Liver (tissue), 9 donors: ENCODE measurements around the gene PTCSC3. TPM values are rescaled to one million over a fixed set of nuclear protein-coding genes. Genes with fewer than 3 reads are reported as not detected.

ENCODE experiments used
- DNase-seq: peaks from one replicate; pipeline ENCODE4 v3.0.0-alpha.2; 2017; ENCODE audit warnings: low spot score
- H3K27ac ChIP-seq, 2 donors: one replicate each; pipeline ENCODE4 v1.7.0; 2013; ENCODE audit warnings: inconsistent platforms in 2 of 2, low read length in 2 of 2, control low read depth in 1 of 2, low read depth in 1 of 2, mild to moderate bottlenecking in 1 of 2
- H3K27me3 ChIP-seq, 4 donors: one replicate each; pipeline versions ENCODE4 v1.6.1 to v1.7.0; 2013; ENCODE audit warnings: low read length in 3 of 4, inconsistent platforms in 1 of 4, mild to moderate bottlenecking in 1 of 4, moderate library complexity in 1 of 4; ENCODE audit not compliant: control insufficient read depth in 4 of 4, insufficient read depth in 4 of 4
- H3K36me3 ChIP-seq, 4 donors: one replicate each; pipeline versions ENCODE4 v1.6.1 to v1.7.0; 2013; ENCODE audit warnings: low read length in 3 of 4, mild to moderate bottlenecking in 3 of 4, low read depth in 1 of 4, moderate library complexity in 1 of 4; ENCODE audit not compliant: control insufficient read depth in 4 of 4, insufficient read depth in 3 of 4
- H3K4me1 ChIP-seq, 4 donors: one replicate each; pipeline versions ENCODE4 v1.6.1 to v1.7.0; 2013; ENCODE audit warnings: low read length in 3 of 4, mild to moderate bottlenecking in 3 of 4, moderate library complexity in 1 of 4; ENCODE audit not compliant: control insufficient read depth in 4 of 4, insufficient read depth in 4 of 4
- H3K4me3 ChIP-seq, 3 donors: one replicate each; pipeline versions ENCODE4 v1.6.1 to v1.7.0; 2013; ENCODE audit warnings: low read length in 3 of 3, control low read depth in 1 of 3, low read depth in 1 of 3, mild to moderate bottlenecking in 1 of 3
- H3K9ac ChIP-seq, 2 donors: one replicate each; pipeline ENCODE4 v1.7.0; 2013; ENCODE audit warnings: low read length in 2 of 2, mild to moderate bottlenecking in 2 of 2, moderate library complexity in 2 of 2, control low read depth in 1 of 2, low read depth in 1 of 2
- H3K9me3 ChIP-seq, 4 donors: one replicate each; pipeline versions ENCODE4 v1.6.1 to v1.7.0; 2013; ENCODE audit warnings: low read length in 3 of 4; ENCODE audit not compliant: control insufficient read depth in 4 of 4
- ATF3 ChIP-seq: IDR thresholded peaks from 2 replicates; pipeline ENCODE4 v1.6.1; 2016; ENCODE audit warnings: antibody characterized with exemption
- CTCF ChIP-seq: fragments of 150-350 bp; IDR thresholded peaks from 2 replicates; pipeline ENCODE4 v1.5.1; 2017; ENCODE audit warnings: improper control_type of control experiment, low read depth, low read length; ENCODE audit not compliant: missing input control
- FOXA1 ChIP-seq: IDR thresholded peaks from 2 replicates; pipeline ENCODE4 v1.6.1; 2016; ENCODE audit warnings: antibody characterized with exemption
- GABPA ChIP-seq, 2 donors: IDR thresholded peaks in 1 of 2; conservative IDR thresholded peaks in 1 of 2; 2 replicates each; pipeline ENCODE4 v1.6.1; 2016; ENCODE audit warnings: antibody characterized with exemption in 2 of 2, mild to moderate bottlenecking in 1 of 2, moderate library complexity in 1 of 2
- HNF4A ChIP-seq, 2 donors: conservative IDR thresholded peaks; 2 replicates each; pipeline ENCODE4 v1.6.1; 2016; ENCODE audit warnings: antibody characterized with exemption in 2 of 2, mild to moderate bottlenecking in 2 of 2
- HNF4G ChIP-seq: IDR thresholded peaks from 2 replicates; pipeline ENCODE4 v1.6.1; 2016; ENCODE audit warnings: antibody characterized with exemption
- REST ChIP-seq: IDR thresholded peaks from 2 replicates; pipeline ENCODE4 v1.6.1; 2016; ENCODE audit warnings: antibody characterized with exemption, mild to moderate bottlenecking
- RXRA ChIP-seq, 2 donors: IDR thresholded peaks; 2 replicates each; pipeline ENCODE4 v1.6.1; 2017 to 2018; ENCODE audit warnings: antibody characterized with exemption in 2 of 2, mild to moderate bottlenecking in 1 of 2
- SP1 ChIP-seq: IDR thresholded peaks from 2 replicates; pipeline ENCODE4 v1.6.1; 2018; ENCODE audit warnings: antibody characterized with exemption, mild to moderate bottlenecking
- TAF1 ChIP-seq: conservative IDR thresholded peaks from 2 replicates; pipeline ENCODE4 v1.6.1; 2016; ENCODE audit warnings: antibody characterized with exemption, mild to moderate bottlenecking
- ZBTB33 ChIP-seq: IDR thresholded peaks from 2 replicates; pipeline ENCODE4 v1.6.1; 2016; ENCODE audit warnings: antibody characterized with exemption
- WGBS: extraction: QIAGEN DNeasy Blood & Tissue Kit; methylation state at CpG from one replicate; pipeline ENCODE4 v1.1.7; 2013; 5-methylcytosine and 5-hydroxymethylcytosine counted together
- polyA plus RNA-seq, 2 donors: library from polyadenylated mRNA; stranded (reverse) in 1 of 2; unstranded in 1 of 2; fragments of 200-250 nt in 1 of 2; fragments of >200 nt in 1 of 2; fragmentation: Nextera tagmentation in 1 of 2; extraction: Ambion mirVana in 1 of 2; gene quantifications; one replicate each; pipeline versions ENCODE4 v1.2.1 to v1.2.3, GENCODE V29; 2013 to 2015
- total RNA-seq, 2 donors: library from RNA; depleted of rRNA; stranded (reverse); fragments of >200 nt; gene quantifications; one replicate each; pipeline ENCODE4 v1.2.3, GENCODE V29; 2014
- donor health status: healthy.
- donor health status: healthy.
- donor health status: healthy.
- donor health status: healthy.
- donor health status: healthy.

The PTCSC3 gene
- total and polyA plus RNA-seq, 4 donors = not detected

GRCh38 chr14:36224176-36224575 is 47.7 kb upstream of the PTCSC3 start:
- H3K9ac ChIP-seq = no peak overlapping the region
- no peaks in the 10 kb centered on the region for H3K36me3 ChIP-seq
- H3K27me3 ChIP-seq = no peaks in the 10 kb centered on the region
- 85% methylated on average over 9 of the region's 9 CpGs for WGBS
- H3K9me3 ChIP-seq = no peaks in the 10 kb centered on the region
- no peak overlapping the region for H3K27ac ChIP-seq
- no peak overlapping the region for H3K4me3 ChIP-seq
- DNase-seq = no peak
- no peaks in the 10 kb centered on the region for H3K4me1 ChIP-seq
- no peak for TF ChIP-seq SP1
- TF ChIP-seq ATF3 = no peak
- no peak for TF ChIP-seq TAF1
- no peak for TF ChIP-seq HNF4A (conservative IDR thresholded peaks at IDR 0.05)
- TF ChIP-seq FOXA1 = no peak
- TF ChIP-seq GABPA (IDR thresholded peaks at IDR 0.05 in 1 of 2, conservative IDR thresholded peaks at IDR 0.05 in 1 of 2) = no peak
- no peak for TF ChIP-seq CTCF
- TF ChIP-seq HNF4G = no peak

DNA sequence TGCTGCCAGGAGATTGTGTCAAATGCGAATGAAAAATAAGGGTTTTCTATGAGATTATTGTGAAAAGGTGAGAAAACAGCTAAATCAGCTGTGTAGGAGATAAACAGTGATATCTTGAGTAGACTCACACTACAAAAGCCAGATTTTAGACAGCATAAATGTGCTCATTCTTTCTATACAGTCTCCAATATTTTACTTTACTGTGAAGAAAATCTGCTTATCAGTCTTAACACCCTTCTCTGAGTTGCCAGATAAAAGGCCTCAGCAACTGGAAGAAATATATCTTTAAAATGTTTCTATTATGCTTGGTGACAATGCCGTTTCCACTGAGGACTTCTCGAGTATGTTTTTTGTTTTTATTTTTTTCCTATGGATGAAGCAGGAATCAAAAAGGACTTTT is 47.0 kb upstream of the PTCSC3 start:
- Histone ChIP-seq H3K4me3 (no peak overlapping the region), H3K36me3 (no peaks in the 10 kb centered on the region), H3K27me3 (no peaks in the 10 kb centered on the region), H3K4me1 (no peaks in the 10 kb centered on the region), H3K9ac (no peak overlapping the region), H3K27ac (no peak overlapping the region), H3K9me3 (no peaks in the 10 kb centered on the region)
- no peak for TF ChIP-seq RXRA (IDR thresholded peaks at IDR 0.05)
- TF ChIP-seq TAF1 = no peak
- TF ChIP-seq HNF4G = no peak
- TF ChIP-seq REST = no peak
- TF ChIP-seq ZBTB33 = no peak
- 84% methylated on average over 3 of the region's 3 CpGs for WGBS
- no peak for DNase-seq
